IPS-20b (cell line): ENCODE results near the gene MYO5B.

Experiments used
- H3K27ac ChIP-seq: one replicate; pipeline ENCODE4 v1.5.1; 2013; ENCODE audit warnings: low read length
- H3K27me3 ChIP-seq: 2 replicates; pipeline ENCODE4 v1.6.1; 2013; ENCODE audit warnings: mild to moderate bottlenecking, low read length, inconsistent platforms; ENCODE audit not compliant: insufficient read depth
- H3K36me3 ChIP-seq: 2 replicates; pipeline ENCODE4 v1.6.1; 2013; ENCODE audit warnings: low read depth, mild to moderate bottlenecking, inconsistent platforms, low read length, moderate library complexity; ENCODE audit not compliant: insufficient read depth
- H3K4me1 ChIP-seq: 2 replicates; pipeline ENCODE4 v1.6.1; 2013; ENCODE audit warnings: mild to moderate bottlenecking, control low read depth, inconsistent platforms, low read length, moderate library complexity; ENCODE audit not compliant: insufficient read depth
- H3K4me3 ChIP-seq: 2 replicates; pipeline ENCODE4 v1.5.1; 2013; ENCODE audit warnings: mild to moderate bottlenecking, low read length, inconsistent platforms
- H3K9ac ChIP-seq: 2 replicates; pipeline ENCODE4 v1.6.1; 2013; ENCODE audit warnings: low read depth, mild to moderate bottlenecking, inconsistent platforms, low read length, moderate library complexity
- H3K9me3 ChIP-seq: 2 replicates; pipeline ENCODE4 v1.6.1; 2013; ENCODE audit warnings: mild to moderate bottlenecking, low read depth, low read length, inconsistent platforms; ENCODE audit not compliant: insufficient read depth

MYO5B gene

DNA sequence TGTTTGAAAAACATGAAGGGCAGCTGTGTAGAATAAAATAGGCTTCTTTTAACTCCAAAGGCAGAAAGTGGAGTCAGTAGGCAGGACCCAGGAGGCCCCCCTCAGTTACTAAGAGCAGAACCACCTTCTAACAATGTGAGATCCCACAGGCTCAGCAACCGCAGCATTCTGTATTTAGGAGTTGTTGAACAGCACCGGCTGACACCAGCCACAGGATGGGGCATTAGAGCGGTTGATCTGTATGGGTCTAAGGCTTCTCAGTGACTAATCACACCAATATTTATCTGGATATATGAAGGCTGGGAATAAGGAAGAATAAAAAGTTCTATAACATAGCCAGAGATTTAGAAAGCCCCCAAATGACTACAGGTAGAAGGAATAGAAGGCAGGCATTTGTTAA lies 51.7 kb downstream of the MYO5B start:
- H3K27me3 ChIP-seq = no peaks in the 10 kb centered on the region
- H3K27ac ChIP-seq = no peak overlapping the region

DNA sequence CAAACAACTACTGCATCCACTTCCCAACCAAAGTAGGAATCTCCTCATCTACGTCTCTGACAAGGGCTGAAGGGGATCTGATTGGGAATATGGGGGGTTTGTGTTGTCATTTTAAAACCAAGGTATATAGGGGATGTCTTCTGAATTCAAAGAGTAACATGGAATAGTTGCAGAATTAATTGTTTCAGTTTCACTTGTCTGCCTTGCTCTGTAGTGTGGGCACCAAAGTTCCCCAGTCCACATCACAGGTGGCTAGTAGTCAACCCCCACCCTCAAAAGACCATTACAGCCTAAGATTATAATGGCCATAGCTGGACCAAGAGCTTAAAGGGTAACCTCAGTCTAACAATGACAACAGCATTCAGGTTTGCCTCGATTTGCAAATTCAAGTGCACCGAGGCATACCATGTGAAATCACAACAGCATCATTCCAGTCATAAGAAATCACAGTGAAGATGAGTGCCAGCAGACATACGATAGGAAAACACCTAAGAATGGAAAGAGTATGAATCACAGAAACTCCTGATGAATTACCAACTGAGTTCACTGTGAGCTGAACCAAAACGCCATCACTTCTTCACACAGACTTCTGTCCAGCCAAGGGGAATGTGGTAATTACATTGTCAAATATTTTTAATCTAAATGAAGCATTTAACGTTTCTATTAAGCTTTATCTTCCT lies 52.4 kb downstream of the MYO5B start:
- Histone ChIP-seq H3K9ac (no peak overlapping the region), H3K36me3 (no peaks in the 10 kb centered on the region), H3K9me3 (no peaks in the 10 kb centered on the region), H3K4me1 (no peaks in the 10 kb centered on the region), H3K27me3 (no peaks in the 10 kb centered on the region), H3K27ac (no peak overlapping the region), H3K4me3 (no peak overlapping the region)

More for the DNA sequence above, 51.7 kb downstream of the MYO5B start:
- Histone ChIP-seq H3K36me3 (no peaks in the 10 kb centered on the region), H3K9ac (no peak overlapping the region), H3K9me3 (no peaks in the 10 kb centered on the region), H3K4me1 (no peaks in the 10 kb centered on the region), H3K4me3 (no peak overlapping the region)

DNA sequence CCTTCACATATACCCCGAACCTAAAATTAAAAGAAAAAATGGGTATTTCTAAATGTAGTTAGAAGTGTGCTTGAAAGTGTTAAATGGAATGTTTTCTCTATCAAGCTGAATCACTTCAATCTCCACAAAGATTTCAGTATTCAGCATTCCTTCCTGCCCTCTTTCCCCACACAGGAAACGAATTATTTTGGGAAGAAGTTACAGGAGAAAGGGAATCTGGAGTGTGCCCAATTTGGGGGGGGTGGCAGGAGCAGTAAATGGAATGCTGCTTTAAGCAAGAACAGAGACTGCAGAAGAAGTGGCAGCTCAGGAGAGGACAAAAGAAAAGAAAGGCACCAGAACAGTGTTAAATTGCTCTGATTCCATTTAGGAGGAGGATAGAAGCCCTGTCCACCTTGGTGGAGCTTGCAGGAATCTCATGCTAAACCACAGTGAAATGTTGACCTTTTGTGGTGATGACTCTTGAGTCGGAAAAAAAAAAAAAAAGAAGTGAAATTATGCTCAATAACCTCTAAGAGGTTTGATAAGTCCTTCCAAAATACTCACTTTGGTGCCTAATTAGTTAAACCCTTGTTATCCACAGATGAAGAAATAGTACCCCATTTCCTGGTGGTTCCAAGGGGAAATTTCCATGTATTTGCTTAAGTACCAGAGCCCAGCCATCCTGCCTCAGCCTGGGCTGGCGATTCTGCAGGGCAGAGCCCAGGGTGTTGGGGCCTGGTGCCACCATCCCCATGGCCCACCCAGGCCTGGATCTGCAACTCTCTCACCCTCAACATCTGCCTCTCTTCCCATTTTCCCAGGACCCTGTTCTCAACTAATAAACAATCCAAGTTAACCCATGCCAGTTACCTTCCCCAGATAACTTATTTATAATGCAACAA lies 56.5 kb downstream of the MYO5B start:
- H3K27me3 ChIP-seq = no peaks in the 10 kb centered on the region

DNA sequence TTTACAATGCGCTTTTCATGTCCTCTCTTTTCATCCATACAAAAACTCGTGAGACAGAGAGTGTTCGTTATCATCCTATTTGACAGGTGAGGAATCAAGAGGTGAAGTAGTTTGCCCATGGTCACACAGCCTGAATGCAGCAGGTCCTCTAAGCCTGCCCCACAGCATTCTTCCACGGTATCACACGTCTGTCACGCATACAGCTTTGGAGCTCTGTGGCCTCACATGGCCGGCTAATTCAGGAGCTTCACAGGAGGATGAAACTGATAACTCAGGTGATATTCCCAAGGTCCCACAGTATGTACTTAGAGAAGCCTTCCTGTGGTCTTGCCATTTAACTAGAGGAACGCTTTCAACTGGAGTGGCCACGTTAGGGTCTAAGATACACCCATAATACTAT lies 59.0 kb downstream of the MYO5B start:
- Histone ChIP-seq H3K27ac (no peak overlapping the region), H3K4me1 (peaks cover 3% of the 10 kb centered on the region; the same call in 1 of the 2 replicates), H3K9me3 (no peaks in the 10 kb centered on the region), H3K4me3 (no peak overlapping the region), H3K36me3 (no peaks in the 10 kb centered on the region), H3K9ac (no peak overlapping the region), H3K27me3 (no peaks in the 10 kb centered on the region)

More for the DNA sequence above, 56.5 kb downstream of the MYO5B start:
- H3K9ac ChIP-seq = no peak overlapping the region
- H3K4me1 ChIP-seq = peaks cover 3% of the 10 kb centered on the region; the same call in 1 of the 2 replicates
- H3K27ac ChIP-seq = no peak overlapping the region
- no peaks in the 10 kb centered on the region for H3K9me3 ChIP-seq
- no peaks in the 10 kb centered on the region for H3K36me3 ChIP-seq
- H3K4me3 ChIP-seq = no peak overlapping the region

GRCh38 chr18:50133526-50133925 lies 61.4 kb downstream of the MYO5B start:
- H3K4me3 ChIP-seq = no peak overlapping the region
- no peaks in the 10 kb centered on the region for H3K36me3 ChIP-seq
- no peaks in the 10 kb centered on the region for H3K9me3 ChIP-seq
- no peak overlapping the region for H3K9ac ChIP-seq
- no peak overlapping the region for H3K27ac ChIP-seq
- peaks cover 11% of the 10 kb centered on the region; the same call in 1 of the 2 replicates for H3K4me1 ChIP-seq
- H3K27me3 ChIP-seq = no peaks in the 10 kb centered on the region

- Histone ChIP-seq H3K4me1 (peaks cover 15% of the 10 kb centered on the region; the same call in 1 of the 2 replicates), H3K9ac (no peak overlapping the region), H3K4me3 (no peak overlapping the region), H3K27me3 (no peaks in the 10 kb centered on the region), H3K36me3 (no peaks in the 10 kb centered on the region), H3K27ac (no peak overlapping the region), H3K9me3 (no peaks in the 10 kb centered on the region)
Observed at GRCh38 chr18:50131591-50131990, 63.4 kb downstream of the MYO5B start.

GRCh38 chr18:50128506-50129271 lies 66.3 kb downstream of the MYO5B start:
- Histone ChIP-seq H3K9me3 (no peaks in the 10 kb centered on the region), H3K9ac (no peak overlapping the region), H3K27ac (no peak overlapping the region), H3K36me3 (no peaks in the 10 kb centered on the region), H3K4me3 (no peak overlapping the region), H3K4me1 (peaks cover 12% of the 10 kb centered on the region; the same call in 1 of the 2 replicates), H3K27me3 (no peaks in the 10 kb centered on the region)

DNA sequence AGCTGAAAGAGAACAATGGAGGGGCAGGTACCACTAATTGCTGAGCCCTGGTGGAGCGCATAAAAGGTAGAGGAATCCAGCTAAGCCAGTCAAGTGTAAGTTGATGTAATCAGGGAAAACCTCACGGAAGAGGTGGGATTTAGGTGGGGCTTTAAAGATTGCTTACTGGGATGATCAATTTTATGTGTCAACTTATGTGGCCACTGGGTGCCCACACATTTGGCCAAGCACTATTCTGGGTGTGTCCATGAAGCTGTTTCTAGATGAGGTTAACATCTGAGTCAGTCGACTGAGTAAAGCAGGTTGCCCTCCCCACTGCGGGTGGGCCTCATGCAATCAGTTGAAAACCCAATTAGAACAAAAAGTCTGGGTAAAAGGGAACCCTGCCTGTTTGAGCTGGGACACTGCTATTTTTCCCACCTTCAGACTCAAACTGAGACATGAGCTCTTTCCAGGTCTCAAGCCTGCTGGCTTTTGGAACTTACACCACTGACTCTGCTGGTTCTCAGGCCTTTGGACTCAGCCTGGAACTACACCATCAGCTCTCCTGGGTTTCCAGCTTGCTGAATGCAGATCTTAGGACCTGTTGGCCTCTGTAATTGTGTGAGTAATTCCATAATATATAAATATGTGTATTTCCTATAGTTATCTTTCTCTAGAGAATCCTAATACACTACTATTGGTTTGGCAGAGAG lies 67.3 kb downstream of the MYO5B start:
- Histone ChIP-seq H3K36me3 (no peaks in the 10 kb centered on the region), H3K27me3 (no peaks in the 10 kb centered on the region), H3K9ac (no peak overlapping the region), H3K27ac (no peak overlapping the region), H3K4me3 (no peak overlapping the region), H3K4me1 (peaks cover 12% of the 10 kb centered on the region; the same call in 1 of the 2 replicates), H3K9me3 (no peaks in the 10 kb centered on the region)

- Histone ChIP-seq H3K4me1 (peaks cover 12% of the 10 kb centered on the region; the same call in 1 of the 2 replicates), H3K27me3 (no peaks in the 10 kb centered on the region), H3K4me3 (no peak overlapping the region), H3K9me3 (no peaks in the 10 kb centered on the region), H3K9ac (no peak overlapping the region), H3K27ac (no peak overlapping the region), H3K36me3 (no peaks in the 10 kb centered on the region)
Observed at GRCh38 chr18:50126471-50126870, 68.5 kb downstream of the MYO5B start.

GRCh38 chr18:50125456-50125855 lies 69.5 kb downstream of the MYO5B start:
- no peaks in the 10 kb centered on the region for H3K9me3 ChIP-seq
- no peaks in the 10 kb centered on the region for H3K27me3 ChIP-seq
- H3K27ac ChIP-seq = no peak overlapping the region
- H3K4me3 ChIP-seq = no peak overlapping the region
- peaks cover 12% of the 10 kb centered on the region; the same call in 1 of the 2 replicates for H3K4me1 ChIP-seq
- no peak overlapping the region for H3K9ac ChIP-seq
- H3K36me3 ChIP-seq = no peaks in the 10 kb centered on the region

DNA sequence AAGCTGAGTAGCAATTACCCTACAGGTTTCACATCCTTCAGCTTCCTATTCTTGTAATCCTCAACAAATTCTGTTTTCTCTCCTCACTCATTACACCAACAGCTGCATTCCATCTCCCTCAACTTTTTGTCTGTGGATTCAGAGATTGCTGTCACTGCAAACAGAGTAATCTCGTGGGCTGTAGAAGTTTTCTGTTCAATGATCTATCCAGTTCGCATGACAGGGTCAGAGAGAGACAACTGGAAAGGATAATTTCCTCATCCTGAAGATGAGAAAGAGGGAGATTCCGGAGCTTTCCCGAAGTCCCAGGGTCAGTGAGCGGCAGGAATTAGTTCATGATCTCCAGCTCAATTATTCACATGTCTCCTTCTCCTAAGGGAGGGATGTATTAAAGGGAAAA lies 75.7 kb downstream of the MYO5B start:
- Histone ChIP-seq H3K36me3 (no peaks in the 10 kb centered on the region), H3K9me3 (no peaks in the 10 kb centered on the region), H3K27ac (no peak overlapping the region), H3K27me3 (no peaks in the 10 kb centered on the region), H3K9ac (no peak overlapping the region), H3K4me1 (no peaks in the 10 kb centered on the region), H3K4me3 (no peak overlapping the region)
